ENCODE measurements around the gene PTPN4.

PTPN4 gene

DNA sequence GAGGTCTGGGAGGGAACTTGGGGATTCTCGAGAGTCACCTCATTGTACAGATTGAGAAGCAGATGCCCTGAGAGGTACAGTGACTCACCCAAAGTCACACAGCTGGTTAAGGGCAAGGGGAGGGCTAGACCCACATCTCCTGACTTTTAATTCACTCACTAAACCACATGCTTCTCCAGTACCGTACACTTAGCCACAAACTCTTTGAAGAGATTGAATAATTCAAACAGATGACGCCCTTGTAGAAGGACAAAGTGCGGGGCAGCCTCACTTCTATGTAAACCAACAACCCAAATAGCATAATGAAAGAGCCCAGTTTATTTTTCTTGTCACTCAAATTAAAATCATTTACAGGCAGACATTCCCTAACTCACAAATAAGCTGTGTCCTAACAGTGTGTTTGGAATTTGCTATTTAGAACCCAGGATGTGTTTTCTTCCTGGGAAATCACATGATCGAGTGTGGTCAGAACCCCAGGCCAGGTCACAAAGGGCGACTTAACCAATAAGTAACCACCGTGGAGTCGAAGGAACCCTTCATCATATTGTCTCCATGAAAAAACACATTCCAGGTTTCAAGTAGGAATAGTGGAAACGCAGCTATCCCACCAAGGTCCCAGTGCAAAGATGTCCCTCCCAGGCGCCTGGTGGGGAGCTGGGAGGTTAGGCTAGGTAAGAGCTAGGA lies 35.8 kb upstream of the PTPN4 start:
- no peaks in the 10 kb centered on the region for H4K20me1 ChIP-seq (ENCODE audit: insufficient read depth, low read length)
- H3K4me2 ChIP-seq (ENCODE audit: low read depth, low read length): no peak overlapping the region
- H3K79me2 ChIP-seq (ENCODE audit: low read length): no peaks in the 10 kb centered on the region
- H3K9me2 ChIP-seq (replicated peaks; ENCODE audit: insufficient read depth, low read length): no peaks in the 10 kb centered on the region
- H3K4me1 ChIP-seq (ENCODE audit: low read length): no peaks in the 10 kb centered on the region
- H3K4me3 ChIP-seq (ENCODE audit: low read length): no peak overlapping the region
- TF ChIP-seq, protein P1, sequence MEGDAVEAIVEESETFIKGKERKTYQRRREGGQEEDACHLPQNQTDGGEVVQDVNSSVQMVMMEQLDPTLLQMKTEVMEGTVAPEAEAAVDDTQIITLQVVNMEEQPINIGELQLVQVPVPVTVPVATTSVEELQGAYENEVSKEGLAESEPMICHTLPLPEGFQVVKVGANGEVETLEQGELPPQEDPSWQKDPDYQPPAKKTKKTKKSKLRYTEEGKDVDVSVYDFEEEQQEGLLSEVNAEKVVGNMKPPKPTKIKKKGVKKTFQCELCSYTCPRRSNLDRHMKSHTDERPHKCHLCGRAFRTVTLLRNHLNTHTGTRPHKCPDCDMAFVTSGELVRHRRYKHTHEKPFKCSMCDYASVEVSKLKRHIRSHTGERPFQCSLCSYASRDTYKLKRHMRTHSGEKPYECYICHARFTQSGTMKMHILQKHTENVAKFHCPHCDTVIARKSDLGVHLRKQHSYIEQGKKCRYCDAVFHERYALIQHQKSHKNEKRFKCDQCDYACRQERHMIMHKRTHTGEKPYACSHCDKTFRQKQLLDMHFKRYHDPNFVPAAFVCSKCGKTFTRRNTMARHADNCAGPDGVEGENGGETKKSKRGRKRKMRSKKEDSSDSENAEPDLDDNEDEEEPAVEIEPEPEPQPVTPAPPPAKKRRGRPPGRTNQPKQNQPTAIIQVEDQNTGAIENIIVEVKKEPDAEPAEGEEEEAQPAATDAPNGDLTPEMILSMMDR (IDR thresholded peaks at IDR 0.05; ENCODE audit: low read length): no peak
- TF ChIP-seq EZH2 (optimal IDR thresholded peaks at IDR 0.05; ENCODE audit: low read depth, low read length): no peak
- no peak for TF ChIP-seq EZH2phosphoT487 (IDR thresholded peaks at IDR 0.05; ENCODE audit: low read length)
- H2AFZ ChIP-seq (ENCODE audit: low read length): no peak overlapping the region
- no peaks in the 10 kb centered on the region for H3K27me3 ChIP-seq (replicated peaks; ENCODE audit: insufficient read depth, low read length)
- H3K27ac ChIP-seq (ENCODE audit: low read length): no peak overlapping the region
- H3K9ac ChIP-seq (ENCODE audit: low read length): no peak overlapping the region
- no peaks in the 10 kb centered on the region for H3K9me3 ChIP-seq (replicated peaks; ENCODE audit: insufficient read depth, low read length)
- DNase-seq: no peak
- no peaks in the 10 kb centered on the region for H3F3A ChIP-seq (ENCODE audit: insufficient read depth, low read length)
- no peaks in the 10 kb centered on the region for H3K36me3 ChIP-seq (replicated peaks; ENCODE audit: insufficient read depth, low read length)

DNA sequence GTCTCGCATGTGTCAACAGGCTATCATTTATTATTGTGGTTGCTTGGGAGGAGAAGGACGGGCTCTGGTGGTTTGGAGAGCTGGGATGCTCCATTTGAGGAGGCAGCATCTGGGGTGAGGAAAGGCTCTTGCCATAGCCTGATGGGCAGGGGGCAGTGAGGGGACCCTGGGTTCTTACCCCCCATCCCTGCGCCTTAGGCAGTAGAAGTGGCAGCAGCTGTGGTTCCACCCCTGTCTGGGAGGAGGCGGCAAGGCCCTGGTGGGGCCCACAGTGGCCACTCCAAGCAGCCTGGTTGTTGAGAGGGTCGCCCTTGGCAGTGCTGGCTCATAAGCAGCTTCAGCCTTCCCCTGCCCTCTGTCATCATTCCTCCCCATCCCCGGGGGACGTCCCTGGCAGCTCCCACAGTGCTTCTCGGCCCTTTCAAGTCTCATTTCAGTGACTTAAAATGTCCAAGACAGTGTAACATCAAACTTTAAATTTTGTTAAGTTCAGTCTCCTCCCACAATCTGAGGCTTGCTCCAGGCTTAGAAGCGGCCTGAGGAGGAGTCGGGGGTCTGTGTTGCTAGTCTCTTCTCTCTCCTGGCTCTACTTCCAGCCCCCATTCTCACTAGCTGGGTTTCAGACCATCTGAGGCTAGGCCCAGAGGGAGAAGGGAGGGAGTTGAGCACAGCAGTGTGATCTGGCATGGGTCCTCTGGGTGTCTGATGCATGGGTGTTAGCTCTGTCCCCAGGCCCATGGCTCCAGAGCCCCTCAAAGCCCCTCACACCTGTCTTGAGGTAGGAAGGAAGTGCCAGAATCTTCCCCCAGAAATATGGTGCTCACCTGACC lies 34.9 kb upstream of the PTPN4 start:
- Histone ChIP-seq H3K27ac (ENCODE audit: low read length) (no peak overlapping the region), H4K20me1 (ENCODE audit: insufficient read depth, low read length) (no peaks in the 10 kb centered on the region), H3K4me1 (ENCODE audit: low read length) (no peaks in the 10 kb centered on the region), H3K9me3 (replicated peaks; ENCODE audit: insufficient read depth, low read length) (no peaks in the 10 kb centered on the region), H3K27me3 (replicated peaks; ENCODE audit: insufficient read depth, low read length) (no peaks in the 10 kb centered on the region), H3K9me2 (replicated peaks; ENCODE audit: insufficient read depth, low read length) (no peaks in the 10 kb centered on the region), H2AFZ (ENCODE audit: low read length) (no peak overlapping the region), H3K4me3 (ENCODE audit: low read length) (no peak overlapping the region), H3K79me2 (ENCODE audit: low read length) (no peaks in the 10 kb centered on the region), H3K9ac (ENCODE audit: low read length) (no peak overlapping the region), H3F3A (ENCODE audit: insufficient read depth, low read length) (no peaks in the 10 kb centered on the region), H3K4me2 (ENCODE audit: low read depth, low read length) (no peak overlapping the region), H3K36me3 (replicated peaks; ENCODE audit: insufficient read depth, low read length) (no peaks in the 10 kb centered on the region)
- TF ChIP-seq, protein P1 (IDR thresholded peaks at IDR 0.05; ENCODE audit: low read length): no peak
- no peak for TF ChIP-seq EZH2phosphoT487 (IDR thresholded peaks at IDR 0.05; ENCODE audit: low read length)
- TF ChIP-seq EZH2 (optimal IDR thresholded peaks at IDR 0.05; ENCODE audit: low read depth, low read length): no peak
- DNase-seq: no peak

DNA sequence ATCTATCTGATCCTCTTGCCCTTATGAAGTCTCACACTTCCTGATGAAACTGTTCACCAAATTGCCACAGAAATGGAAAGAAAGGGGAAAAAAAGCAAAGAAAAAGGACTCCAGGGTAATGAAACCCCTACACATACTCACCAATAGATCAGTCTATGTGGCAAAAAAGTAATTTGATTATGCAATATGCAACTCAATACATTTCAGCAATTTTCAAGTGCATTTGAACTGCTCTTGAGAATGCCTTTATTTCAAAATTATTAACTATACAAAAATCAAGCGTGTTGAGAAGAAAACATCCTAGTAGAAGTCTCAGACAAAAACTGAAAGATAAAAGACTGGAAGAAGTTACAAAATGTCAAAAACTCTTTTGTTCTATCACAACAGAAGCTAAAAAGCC lies 32.2 kb upstream of the PTPN4 start:
- no peak overlapping the region for H3K4me2 ChIP-seq (ENCODE audit: low read depth, low read length)
- no peaks in the 10 kb centered on the region for H3K4me1 ChIP-seq (ENCODE audit: low read length)
- no peaks in the 10 kb centered on the region for H3K9me2 ChIP-seq (replicated peaks; ENCODE audit: insufficient read depth, low read length)
- H4K20me1 ChIP-seq (ENCODE audit: insufficient read depth, low read length): no peaks in the 10 kb centered on the region
- H3K27me3 ChIP-seq (replicated peaks; ENCODE audit: insufficient read depth, low read length): no peaks in the 10 kb centered on the region
- no peak overlapping the region for H3K27ac ChIP-seq (ENCODE audit: low read length)
- H3K36me3 ChIP-seq (replicated peaks; ENCODE audit: insufficient read depth, low read length): no peaks in the 10 kb centered on the region
- no peak overlapping the region for H3K4me3 ChIP-seq (ENCODE audit: low read length)
- no peak for DNase-seq
- H2AFZ ChIP-seq (ENCODE audit: low read length): no peak overlapping the region
- TF ChIP-seq EZH2phosphoT487 (IDR thresholded peaks at IDR 0.05; ENCODE audit: low read length) (no peak), EZH2 (optimal IDR thresholded peaks at IDR 0.05; ENCODE audit: low read depth, low read length) (no peak)
- TF ChIP-seq, protein P1 (IDR thresholded peaks at IDR 0.05; ENCODE audit: low read length): no peak
- H3F3A ChIP-seq (ENCODE audit: insufficient read depth, low read length): no peaks in the 10 kb centered on the region
- no peaks in the 10 kb centered on the region for H3K9me3 ChIP-seq (replicated peaks; ENCODE audit: insufficient read depth, low read length)
- no peak overlapping the region for H3K9ac ChIP-seq (ENCODE audit: low read length)
- no peaks in the 10 kb centered on the region for H3K79me2 ChIP-seq (ENCODE audit: low read length)

Data from MM.1S (cell line).